Right renal cortex interstitium (tissue), 3 donors: ENCODE results near the gene ALLC. TPM values are rescaled to one million over a fixed set of nuclear protein-coding genes. Genes with fewer than 3 reads are reported as not detected.

ENCODE experiments used
- DNase-seq, 3 donors: peaks; one replicate each; pipeline ENCODE4 v3.0.0-alpha.2; 2013; ENCODE audit warnings: low read depth in 3 of 3, low spot score in 2 of 3
- polyA plus RNA-seq, 3 donors: library from polyadenylated mRNA; unstranded; fragments of 120-200 nt; gene quantifications; one replicate each; pipeline ENCODE4 v1.2.1, GENCODE V29; 2013; ENCODE audit not compliant: insufficient read length in 3 of 3

Gene ALLC
- polyA plus RNA-seq, 3 donors = not detected

DNA sequence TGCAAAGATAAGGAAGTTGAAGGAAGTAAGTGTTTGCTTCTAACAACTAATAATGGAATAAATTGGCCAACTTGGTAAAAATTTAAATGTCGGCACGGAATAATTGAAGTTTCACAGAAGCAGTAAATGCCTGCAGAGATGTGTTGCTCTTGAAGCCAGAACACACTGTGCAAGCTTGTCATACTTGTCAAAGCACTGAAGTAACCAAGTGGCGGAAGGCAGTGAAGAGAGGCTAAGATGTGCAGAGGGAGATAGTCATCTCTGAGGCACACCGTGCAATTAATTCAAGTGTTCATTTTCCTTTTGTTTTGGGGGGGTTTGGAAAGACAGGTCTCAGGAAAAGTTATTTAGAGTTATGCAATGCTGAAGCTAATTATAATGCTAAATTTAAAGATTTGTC is 50.6 kb downstream of the ALLC start:
- no peak for DNase-seq

GRCh38 chr2:3709225-3709624 is 51.2 kb downstream of the ALLC start:
- no peak for DNase-seq

- DNase-seq = no peak
These were observed 54.4 kb downstream of the ALLC start for GRCh38 chr2:3712424-3712823.

DNA sequence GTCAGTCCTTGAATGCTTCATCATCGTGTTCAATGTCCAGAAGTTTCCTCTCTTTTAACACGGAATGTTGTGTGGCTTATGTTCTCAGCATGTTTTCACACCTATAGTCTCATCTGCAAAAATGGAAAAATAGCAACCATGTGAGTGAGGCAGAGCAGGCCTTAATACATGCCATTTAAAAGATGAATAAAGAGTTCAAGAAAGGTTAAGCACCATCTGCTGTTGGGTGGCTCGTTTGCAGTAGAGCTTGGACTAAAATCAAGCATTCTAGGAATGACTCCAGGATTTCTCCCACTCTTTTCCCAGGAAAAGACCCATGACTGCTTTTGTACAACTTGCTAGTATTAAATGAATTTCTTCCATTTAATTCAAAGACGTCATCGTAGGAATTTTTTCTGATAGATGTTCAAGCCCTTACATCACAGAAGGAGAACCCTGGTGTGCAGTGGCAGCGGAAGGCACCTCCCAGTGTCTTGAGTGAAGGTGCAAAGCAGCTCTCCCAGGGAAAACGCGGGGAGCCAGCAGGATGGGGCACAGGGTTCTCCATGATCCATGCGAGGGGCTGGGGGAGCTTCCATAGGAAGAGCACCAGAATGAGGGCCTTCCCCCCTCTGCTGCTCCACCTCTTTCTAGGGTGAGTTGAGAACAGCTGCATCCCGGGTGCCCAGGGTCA is 55.0 kb downstream of the ALLC start:
- no peak for DNase-seq

- no peak for DNase-seq
These were observed 60.7 kb downstream of the ALLC start for GRCh38 chr2:3718679-3719078.

DNA sequence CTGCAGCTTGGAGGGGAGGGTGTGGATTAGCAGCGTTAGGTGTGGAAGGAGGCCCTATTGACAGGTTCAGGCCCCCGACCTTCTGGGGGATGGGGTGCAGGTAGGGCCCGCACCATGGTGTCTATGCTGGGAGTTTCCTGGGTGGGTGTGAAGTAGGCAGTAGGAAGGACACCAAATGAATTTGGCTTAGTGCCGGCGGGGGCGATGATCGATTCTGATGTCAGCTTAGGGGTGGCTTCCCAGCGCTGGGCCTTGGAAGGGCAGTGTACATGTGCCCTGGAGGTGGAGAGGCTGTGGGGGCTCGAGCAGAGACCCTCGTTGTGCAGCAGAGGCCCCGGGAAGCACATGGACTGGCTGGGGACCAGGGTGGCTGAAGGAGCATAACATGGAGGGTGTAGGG is 67.0 kb downstream of the ALLC start:
- no peak for DNase-seq

- DNase-seq = no peak
These were observed 67.7 kb downstream of the ALLC start for GRCh38 chr2:3725458-3726250.

DNA sequence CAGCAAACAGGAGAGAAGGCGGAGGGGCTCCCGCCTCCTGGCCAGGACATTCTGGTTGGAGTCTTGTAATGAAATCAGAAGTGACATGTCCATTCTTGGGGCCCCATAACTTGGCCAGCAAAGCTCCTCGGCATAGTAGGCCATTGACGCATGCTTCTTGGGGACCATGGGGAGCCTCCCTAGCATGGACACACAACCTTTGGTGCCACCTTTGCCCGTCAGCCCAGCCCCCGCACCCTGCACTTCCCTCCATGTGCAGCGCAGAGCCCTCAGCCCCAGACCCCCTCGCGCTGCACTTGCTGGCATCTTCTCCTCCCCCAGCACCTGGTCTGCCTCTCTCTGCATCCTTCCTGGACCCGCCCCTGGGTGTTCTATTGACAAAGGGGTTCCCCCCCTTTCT is 68.5 kb downstream of the ALLC start:
- DNase-seq = no peak

- no peak for DNase-seq
These were observed 69.5 kb downstream of the ALLC start for GRCh38 chr2:3727397-3728045.

DNA sequence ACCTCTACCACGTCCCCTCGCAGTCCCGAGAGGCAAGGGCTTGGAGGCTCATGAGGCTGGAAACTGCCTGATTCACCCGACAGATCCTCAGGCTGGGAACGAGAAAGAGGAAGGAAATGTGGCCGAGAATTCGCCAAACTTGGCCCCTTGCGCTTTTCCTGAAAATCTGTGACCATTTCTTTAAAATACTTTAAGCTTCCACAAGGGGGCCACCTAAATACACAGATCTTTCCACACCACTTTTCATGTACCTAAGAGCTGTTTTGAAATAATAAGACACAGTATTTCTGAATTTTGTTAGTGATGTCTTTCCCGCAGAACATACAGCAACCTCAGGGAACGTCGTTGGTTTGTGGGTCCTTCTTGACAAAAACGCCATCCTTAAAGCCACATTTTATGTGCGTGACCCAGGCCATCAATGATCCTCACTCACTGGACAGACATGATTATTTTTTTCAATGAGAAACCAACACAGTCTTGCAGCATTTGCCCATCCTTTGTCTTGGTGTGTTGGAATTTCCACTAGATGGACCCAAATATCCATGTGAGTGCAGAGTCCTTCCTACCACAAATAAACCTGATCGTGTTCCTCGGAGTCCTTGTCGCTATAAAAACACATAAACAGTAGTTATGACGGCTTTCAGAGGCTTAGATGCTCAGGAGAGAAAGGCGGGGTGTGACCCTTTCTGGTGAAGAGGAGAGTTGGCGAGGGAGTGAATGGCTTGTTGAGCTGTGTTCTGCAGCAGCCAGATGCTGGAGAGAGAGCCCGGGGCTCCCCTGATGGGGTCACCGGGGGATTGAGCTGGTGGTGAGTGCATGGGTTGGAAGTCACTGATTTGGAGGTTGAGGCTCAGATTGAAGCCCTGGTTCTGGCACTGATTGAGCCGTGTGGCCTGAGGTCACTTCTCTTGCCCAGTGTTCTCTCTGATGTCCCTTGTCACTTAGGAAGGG is 70.4 kb downstream of the ALLC start:
- peak; percentile 44 to 78 (median 66) for DNase-seq

- DNase-seq = no peak
These were observed 71.1 kb downstream of the ALLC start for GRCh38 chr2:3729055-3729448.

- DNase-seq = no peak
These were observed 71.8 kb downstream of the ALLC start for GRCh38 chr2:3729786-3730185.

- no peak for DNase-seq
These were observed 72.6 kb downstream of the ALLC start for GRCh38 chr2:3730646-3731045.

DNA sequence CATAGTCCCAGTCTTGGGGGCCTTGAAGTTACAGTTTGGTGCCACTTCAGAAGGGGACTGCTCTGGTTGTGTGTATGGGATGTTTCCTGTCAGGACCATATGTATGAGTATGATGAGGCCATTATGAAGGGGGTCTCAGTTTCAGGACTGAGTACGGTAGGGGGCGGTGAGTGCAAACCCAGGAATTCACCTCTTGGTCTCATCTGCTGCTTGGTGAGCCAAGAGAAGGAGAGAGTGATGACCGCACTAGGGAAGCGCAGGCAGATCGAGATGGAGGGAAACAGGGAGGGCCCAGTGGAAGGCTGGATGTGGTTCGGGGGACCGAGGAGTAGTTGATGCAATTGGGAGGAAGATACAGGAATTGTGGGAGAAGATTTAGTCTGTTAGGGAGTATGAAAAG is 73.8 kb downstream of the ALLC start:
- no peak for DNase-seq

- no peak for DNase-seq
These were observed 78.1 kb downstream of the ALLC start for GRCh38 chr2:3736112-3736511.

- no peak for DNase-seq
These were observed 79.1 kb downstream of the ALLC start for GRCh38 chr2:3737128-3737527.

- DNase-seq = no peak
These were observed 80.5 kb downstream of the ALLC start for GRCh38 chr2:3738454-3738853.

GRCh38 chr2:3739313-3739712 is 81.3 kb downstream of the ALLC start:
- no peak for DNase-seq

- DNase-seq = no peak
These were observed 83.4 kb downstream of the ALLC start for GRCh38 chr2:3741396-3741795.

GRCh38 chr2:3741867-3742602 is 84.0 kb downstream of the ALLC start:
- DNase-seq = no peak
